Panc1 (cell line): ENCODE measurements around the gene KRT12. TPM values are rescaled to one million over a fixed set of nuclear protein-coding genes. Genes with fewer than 3 reads are reported as not detected.

Source experiments
- ATAC-seq: fragments of 200-7000 bp; cut with Tn5 transposase; 2 replicates; pipeline ENCODE4 v1.9.1; 2020; ENCODE audit warnings: mild to moderate bottlenecking, moderate library complexity
- BruUV-seq: library from RNA; stranded (reverse); fragments of 400-500 nt; replicated peaks from 2 replicates; lab custom pipeline; 2021; lab: Mats Ljungman, UMichigan
- CTCF ChIA-PET: fragments of 300-600 bp; sonication (Branson Sonifier 250); formaldehyde crosslinking; loops from one replicate; lab custom pipeline; 2022; ENCODE audit warnings: antibody characterized with exemption; lab: Charles Lee
- POLR2A ChIA-PET: fragments of 300-600 bp; sonication (Branson Sonifier 250); formaldehyde crosslinking; loops from one replicate; lab custom pipeline; 2022; ENCODE audit warnings: antibody characterized with exemption; lab: Charles Lee
- DNase-seq: peaks from one replicate; pipeline ENCODE4 v3.0.0-alpha.2; 2010; ENCODE audit warnings: low read depth, low spot score
- H3K27ac ChIP-seq: 2 replicates; pipeline ENCODE4 v1.5.1; 2011; ENCODE audit warnings: mild to moderate bottlenecking, low read length, inconsistent platforms
- H3K27me3 ChIP-seq: fragments of 200-500 bp; sonication (Bioruptor generic); 2 replicates; pipeline ENCODE4 v1.6.0; 2014; ENCODE audit warnings: low read length, inconsistent platforms; ENCODE audit not compliant: control insufficient read depth, insufficient read depth
- H3K36me3 ChIP-seq: fragments of 200-500 bp; sonication (Bioruptor generic); 2 replicates; pipeline ENCODE4 v1.5.1; 2014; ENCODE audit warnings: inconsistent platforms, mild to moderate bottlenecking, low read length, moderate library complexity; ENCODE audit not compliant: control insufficient read depth, insufficient read depth
- H3K4me1 ChIP-seq: 2 replicates; pipeline ENCODE4 v1.5.1; 2011; ENCODE audit warnings: inconsistent platforms, mild to moderate bottlenecking, low read length, moderate library complexity; ENCODE audit not compliant: control insufficient read depth, insufficient read depth
- H3K4me3 ChIP-seq, 2 experiments: 2 replicates each; pipeline ENCODE4 v1.5.1; 2011 to 2012; ENCODE audit warnings: low read depth in 2 of 2, low read length in 2 of 2, mild to moderate bottlenecking in 2 of 2, inconsistent platforms in 1 of 2, moderate library complexity in 1 of 2
- H3K9me3 ChIP-seq: fragments of 200-500 bp; sonication (Bioruptor generic); 2 replicates; pipeline ENCODE4 v1.5.1; 2014; ENCODE audit warnings: low read depth, mild to moderate bottlenecking, inconsistent platforms, low read length, moderate library complexity; ENCODE audit not compliant: control insufficient read depth, insufficient read depth
- CTCF ChIP-seq: fragments of 450-650 bp; IDR thresholded peaks from 2 replicates; pipeline ENCODE4 v1.5.1; 2017; ENCODE audit warnings: mild to moderate bottlenecking
- POLR2AphosphoS5 ChIP-seq: IDR thresholded peaks from 2 replicates; pipeline ENCODE4 v1.6.1; 2012; ENCODE audit warnings: mild to moderate bottlenecking, low read depth, low read length, moderate library complexity
- REST ChIP-seq, 2 experiments: IDR thresholded peaks; 2 replicates each; pipeline ENCODE4 v1.6.1; 2011 to 2012; ENCODE audit warnings: low read depth in 2 of 2, control low read depth in 1 of 2, low read length in 1 of 2, mild to moderate bottlenecking in 1 of 2, moderate library complexity in 1 of 2; ENCODE audit not compliant: insufficient read depth in 1 of 2
- SIN3A ChIP-seq: IDR thresholded peaks from 2 replicates; pipeline ENCODE4 v1.6.1; 2012; ENCODE audit warnings: low read depth, mild to moderate bottlenecking, low read length, moderate library complexity, borderline replicate concordance; ENCODE audit not compliant: insufficient read depth
- TCF7L2 ChIP-seq: IDR thresholded peaks from 2 replicates; pipeline ENCODE4 v1.6.1; 2011; ENCODE audit warnings: mild to moderate bottlenecking, low read depth, low read length, inconsistent platforms
- in situ Hi-C: cut with HindIII; loops from 2 replicates; pipeline ENCODE4 v1.10.0; 2016; ENCODE audit warnings: low sequenced_read_pairs, low pct_unique_long_range_greater_than_20kb
- intact Hi-C: fragments of 100-400 bp; cut with micrococcal nuclease; formaldehyde crosslinking; loops from one replicate; pipeline ENCODE4 v1.10.0; 2022; ENCODE audit not compliant: unreplicated experiment
- total RNA-seq: library from RNA; stranded (reverse); gene quantifications from one replicate; pipeline ENCODE4 v1.2.1, GENCODE V29; 2021; ENCODE audit not compliant: unreplicated experiment

Gene KRT12
- total RNA-seq, 1 experiment from 2014 or later: not detected

GRCh38 chr17:40883031-40883430, 16.0 kb upstream of the KRT12 start:
- intact Hi-C loops: no loop called here
- ATAC-seq (no peak), DNase-seq (no peak)
- Histone ChIP-seq H3K9me3 (no peaks in the 10 kb centered on the region), H3K27me3 (peaks cover 5% of the 10 kb centered on the region), H3K36me3 (no peaks in the 10 kb centered on the region), H3K4me3 (no peak overlapping the region), H3K4me1 (no peaks in the 10 kb centered on the region), H3K27ac (no peak overlapping the region)
- no peak for TF ChIP-seq TCF7L2
- ChIA-PET CTCF (no interaction called here), POLR2A (no interaction called here)
- in situ Hi-C loops: no loop called here
- no TSS peak for BruUV-seq

- intact Hi-C loops: no loop called here
- Histone ChIP-seq H3K27ac (no peak overlapping the region), H3K36me3 (no peaks in the 10 kb centered on the region), H3K4me1 (no peaks in the 10 kb centered on the region), H3K4me3 (no peak overlapping the region), H3K9me3 (no peaks in the 10 kb centered on the region), H3K27me3 (no peaks in the 10 kb centered on the region)
- no peak for DNase-seq
- ChIA-PET CTCF (no interaction called here), POLR2A (no interaction called here)
- ATAC-seq: no peak
- TF ChIP-seq TCF7L2: no peak
- TF ChIP-seq POLR2AphosphoS5: no peak
- no TSS peak for BruUV-seq
- in situ Hi-C loops: no loop called here
Observed at GRCh38 chr17:40879026-40879425, 12.0 kb upstream of the KRT12 start.

GRCh38 chr17:40878044-40878443, 11.0 kb upstream of the KRT12 start:
- DNase-seq (no peak), ATAC-seq (no peak)
- Histone ChIP-seq H3K27me3 (no peaks in the 10 kb centered on the region), H3K36me3 (no peaks in the 10 kb centered on the region), H3K4me1 (no peaks in the 10 kb centered on the region), H3K27ac (no peak overlapping the region), H3K9me3 (no peaks in the 10 kb centered on the region), H3K4me3 (no peak overlapping the region)
- TF ChIP-seq REST (IDR thresholded peaks at IDR 0.05; ENCODE audit: insufficient read depth in 1 of 2, low read depth in 2 of 2, low read length in 1 of 2): no peak
- TF ChIP-seq POLR2AphosphoS5: no peak
- TF ChIP-seq CTCF: no peak
- no peak for TF ChIP-seq SIN3A
- no peak for TF ChIP-seq TCF7L2
- in situ Hi-C loops (no loop called here), intact Hi-C loops (no loop called here)
- POLR2A ChIA-PET: interaction anchor here (0.6 kb wide), 1 partner anchor 601 kb away, joined by 3 read pairs; no protein-coding TSS in a partner anchor
- CTCF ChIA-PET: interaction anchor here (0.6 to 0.9 kb wide), 2 partner anchors 342 to 772 kb away, joined by 3 to 5 read pairs; no protein-coding TSS in a partner anchor
- BruUV-seq: no TSS peak
